Measurements from ENCODE around the gene SMDT1. TPM values are rescaled to one million over a fixed set of nuclear protein-coding genes. Genes with fewer than 3 reads are reported as not detected.
A peak's percentile ranks its signal among the peaks of the same experiment; 100 is the strongest.

Gene SMDT1, protein sequence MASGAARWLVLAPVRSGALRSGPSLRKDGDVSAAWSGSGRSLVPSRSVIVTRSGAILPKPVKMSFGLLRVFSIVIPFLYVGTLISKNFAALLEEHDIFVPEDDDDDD
- total RNA-seq (2012; rRNA removed), result 2.3 and 2.5 TPM in 2 replicates
- 15.0 and 15.7 TPM in 2 replicates for polyA plus RNA-seq (2012; rRNA removed)
- polyA plus RNA-seq (2012; cell fraction: cytosol; rRNA removed), result 36.6 and 66.3 TPM in 2 replicates
- polyA plus RNA-seq (2012; cell fraction: nucleus; rRNA removed; ENCODE audit: low replicate concordance), result 14.4 and 15.5 TPM in 2 replicates
- percentile 63 among the genes with signal in this experiment for Bru-seq, nascent RNA
- percentile 76 among the genes with signal in this experiment for BruChase-seq, experiment 1, labeled RNA remaining after a 6-hour chase
- percentile 63 among the genes with signal in this experiment for BruChase-seq, experiment 2, labeled RNA remaining after a 2-hour chase
- long read RNA-seq, transcript SMDT1-201 (3 exons, 1,567 nt), result major isoform, 30 of 34 reads
- long read RNA-seq, partial matches to known transcripts, result 0 of 34 reads
- long read RNA-seq, other reads (novel, unspliced or antisense), result 2 of 34 reads

- peaks cover 12% of the 10 kb centered on the region for H3K36me3 ChIP-seq (ENCODE audit: control insufficient read depth, insufficient read depth, low read length)
- peaks cover 10% of the 10 kb centered on the region for H3K4me1 ChIP-seq (ENCODE audit: control insufficient read depth, insufficient read depth, low read length)
- H3K9ac ChIP-seq (ENCODE audit: low read depth, low read length), result peak within 1 kb of the TSS; percentile 80
- intact Hi-C loops (cut with micrococcal nuclease), result loop anchor here (2.0 kb wide), 1 partner anchor 113 kb away; no protein-coding TSS in a partner anchor
- peak within 1 kb of the TSS; percentile 74 for H3K27ac ChIP-seq (ENCODE audit: insufficient read depth, low read length)
- H3K4ac ChIP-seq (ENCODE audit: low read depth, low read length), result peak within 1 kb of the TSS; percentile 99
- peak within 1 kb of the TSS; percentile 85 for H3K23ac ChIP-seq (ENCODE audit: low read depth, low read length)
- H2BK15ac ChIP-seq (ENCODE audit: low read depth, low read length), result peak within 1 kb of the TSS; percentile 46; the same call in 2 of the 3 replicates
- dilution Hi-C loops (cut with HindIII; ENCODE audit: low sequenced_read_pairs, unreplicated experiment), result no loop called here
- no peak within 1 kb of the TSS for H2BK20ac ChIP-seq (ENCODE audit: low read depth, low read length)
- peak within 1 kb of the TSS; percentile 76 for H2BK5ac ChIP-seq (ENCODE audit: low read depth, low read length, poor library complexity, severe bottlenecking)
- ATAC-seq (ENCODE audit: low read depth) (peak; percentile 92), DNase-seq (peak; percentile 97)
- peak within 1 kb of the TSS; percentile 92 for H2AK5ac ChIP-seq (ENCODE audit: low read depth, low read length)
- peak within 1 kb of the TSS; percentile 97 to 99 for H4K8ac ChIP-seq (ENCODE audit: low read depth in 2 of 2, low read length in 2 of 2)
- in situ Hi-C loops (cut with MboI; ENCODE audit: low sequenced_read_pairs), result no loop called here
- CTCF ChIA-PET, result no interaction called here
- H3K9me1 ChIP-seq (ENCODE audit: insufficient read depth, low read length), result peaks cover 17% of the 10 kb centered on the region; the same call in 1 of the 2 replicates
- H4K5ac ChIP-seq (ENCODE audit: low read depth, low read length), result peak within 1 kb of the TSS; percentile 77
- peak within 1 kb of the TSS; percentile 59 for H3K4me3 ChIP-seq (ENCODE audit: insufficient read depth, low read depth, low read length)
- peak within 1 kb of the TSS; percentile 96 for H3K14ac ChIP-seq (replicated peaks; ENCODE audit: low read depth, low read length)
- no peaks in the 10 kb centered on the region for H3K27me3 ChIP-seq (ENCODE audit: control insufficient read depth, insufficient read depth, low read length)
- BruUV-seq (replicated peaks), result no TSS peak
- TF ChIP-seq CEBPB (IDR thresholded peaks at IDR 0.05; ENCODE audit: low read depth, low read length), result no peak
- TF ChIP-seq POLR2A (IDR thresholded peaks at IDR 0.05; ENCODE audit: low read depth, low read length), result peak; percentile 90
- TF ChIP-seq, protein P1, sequence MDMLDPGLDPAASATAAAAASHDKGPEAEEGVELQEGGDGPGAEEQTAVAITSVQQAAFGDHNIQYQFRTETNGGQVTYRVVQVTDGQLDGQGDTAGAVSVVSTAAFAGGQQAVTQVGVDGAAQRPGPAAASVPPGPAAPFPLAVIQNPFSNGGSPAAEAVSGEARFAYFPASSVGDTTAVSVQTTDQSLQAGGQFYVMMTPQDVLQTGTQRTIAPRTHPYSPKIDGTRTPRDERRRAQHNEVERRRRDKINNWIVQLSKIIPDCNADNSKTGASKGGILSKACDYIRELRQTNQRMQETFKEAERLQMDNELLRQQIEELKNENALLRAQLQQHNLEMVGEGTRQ (IDR thresholded peaks at IDR 0.05; ENCODE audit: low read depth, low read length), result peak; percentile 70
- peak; percentile 33; the same call in 1 of the 2 replicates for TF ChIP-seq FOS (IDR thresholded peaks at IDR 0.05; ENCODE audit: low read depth, low read length)
- TF ChIP-seq BHLHE40 (IDR thresholded peaks at IDR 0.05; ENCODE audit: low read depth, low read length), result peak; percentile 92
- no peak for TF ChIP-seq RAD21 (IDR thresholded peaks at IDR 0.05; ENCODE audit: low read length)
- TF ChIP-seq MXI1 (IDR thresholded peaks at IDR 0.05; ENCODE audit: borderline replicate concordance, low read depth, low read length), result peak; percentile 91; the same call in 1 of the 2 replicates
- peaks cover 24 to 49% of the 10 kb centered on the region in 2 experiments for H3K79me1 ChIP-seq (ENCODE audit: low read depth in 1 of 2, low read length in 2 of 2)
- POLR2A ChIA-PET (ENCODE audit: unreplicated experiment), result interaction anchor here (0.6 kb wide), 1 partner anchor 149 kb away, joined by 9 read pairs; no protein-coding TSS in a partner anchor
- peak within 1 kb of the TSS; percentile 26; the same call in 1 of the 2 replicates for H3K18ac ChIP-seq (ENCODE audit: low read depth, low read length)
- peak within 1 kb of the TSS; percentile 94 for H2BK120ac ChIP-seq (ENCODE audit: low read depth, low read length)
- WGBS, 2 experiments (ENCODE audit: extremely low coverage in 2 of 2, insufficient read length in 1 of 2), result 0% methylated on average over 36 of the region's 71 CpGs; no CpG with 5 or more reads in 1 of the 2 experiments
- H3K9me3 ChIP-seq (ENCODE audit: control insufficient read depth, insufficient read depth, low read length), result no peaks in the 10 kb centered on the region
- no peaks in the 10 kb centered on the region for H4K20me1 ChIP-seq (ENCODE audit: insufficient read depth, low read length)
- peak within 1 kb of the TSS; percentile 98 for H2AK9ac ChIP-seq (replicated peaks; ENCODE audit: low read depth, low read length, poor library complexity)
- peak within 1 kb of the TSS; percentile 89 for H4K91ac ChIP-seq (ENCODE audit: insufficient read depth, low read depth, low read length)
- H2AFZ ChIP-seq (replicated peaks; ENCODE audit: low read length, poor library complexity), result peak within 1 kb of the TSS; percentile 98
- peak within 1 kb of the TSS; percentile 86 for H3K56ac ChIP-seq (ENCODE audit: extremely low read depth, insufficient read depth, low read length)
- H3K4me2 ChIP-seq (ENCODE audit: low read depth, low read length), result peak within 1 kb of the TSS; percentile 86
These were observed at the start of gene SMDT1 for GRCh38 chr22:42079319-42080251. Gene SMDT1 (plus strand): TSS chr22:42079700. CDS start chr22:42079769, 69 bp downstream.
